ENCODE measurements around the gene KLHL3.

The KLHL3 gene

GRCh38 chr5:137631453-137631852 is 104.4 kb downstream of the KLHL3 start:
- H3K9ac ChIP-seq (ENCODE audit: low read length), result no peak overlapping the region
- no peak overlapping the region for H3K27ac ChIP-seq (ENCODE audit: low read depth, low read length)
- no peaks in the 10 kb centered on the region for H3K4me1 ChIP-seq (ENCODE audit: control insufficient read depth, insufficient read depth, low read length)
- no peaks in the 10 kb centered on the region for H3K36me3 ChIP-seq (ENCODE audit: control insufficient read depth, insufficient read depth, low read length)
- no peak overlapping the region for H3K4me3 ChIP-seq (ENCODE audit: low read length)
- H3K27me3 ChIP-seq (ENCODE audit: control insufficient read depth, insufficient read depth, low read length), result no peaks in the 10 kb centered on the region

DNA sequence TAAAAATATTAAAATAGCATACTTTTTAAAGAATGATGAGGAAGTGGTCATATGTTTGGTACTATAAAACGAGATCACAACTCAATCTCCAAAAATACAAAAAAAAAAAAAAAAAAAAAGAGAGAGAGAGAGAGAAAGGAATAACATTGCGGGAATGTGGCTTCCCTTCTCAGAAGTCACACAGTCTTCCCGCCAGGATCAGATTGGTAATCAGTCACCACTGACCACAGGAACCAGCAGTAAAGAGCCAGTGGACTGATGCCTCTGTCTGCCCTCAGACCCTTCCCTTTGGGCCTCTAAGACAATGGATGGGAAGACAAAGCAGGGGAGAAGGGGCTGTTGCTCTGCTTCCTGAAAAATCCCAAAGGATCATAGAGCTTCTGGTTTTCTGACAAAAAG is 104.9 kb downstream of the KLHL3 start:
- H3K4me3 ChIP-seq (ENCODE audit: low read length), result no peak overlapping the region
- no peaks in the 10 kb centered on the region for H3K27me3 ChIP-seq (ENCODE audit: control insufficient read depth, insufficient read depth, low read length)
- H3K27ac ChIP-seq (ENCODE audit: low read depth, low read length), result no peak overlapping the region
- no peaks in the 10 kb centered on the region for H3K4me1 ChIP-seq (ENCODE audit: control insufficient read depth, insufficient read depth, low read length)
- no peaks in the 10 kb centered on the region for H3K36me3 ChIP-seq (ENCODE audit: control insufficient read depth, insufficient read depth, low read length)
- H3K9ac ChIP-seq (ENCODE audit: low read length), result no peak overlapping the region

DNA sequence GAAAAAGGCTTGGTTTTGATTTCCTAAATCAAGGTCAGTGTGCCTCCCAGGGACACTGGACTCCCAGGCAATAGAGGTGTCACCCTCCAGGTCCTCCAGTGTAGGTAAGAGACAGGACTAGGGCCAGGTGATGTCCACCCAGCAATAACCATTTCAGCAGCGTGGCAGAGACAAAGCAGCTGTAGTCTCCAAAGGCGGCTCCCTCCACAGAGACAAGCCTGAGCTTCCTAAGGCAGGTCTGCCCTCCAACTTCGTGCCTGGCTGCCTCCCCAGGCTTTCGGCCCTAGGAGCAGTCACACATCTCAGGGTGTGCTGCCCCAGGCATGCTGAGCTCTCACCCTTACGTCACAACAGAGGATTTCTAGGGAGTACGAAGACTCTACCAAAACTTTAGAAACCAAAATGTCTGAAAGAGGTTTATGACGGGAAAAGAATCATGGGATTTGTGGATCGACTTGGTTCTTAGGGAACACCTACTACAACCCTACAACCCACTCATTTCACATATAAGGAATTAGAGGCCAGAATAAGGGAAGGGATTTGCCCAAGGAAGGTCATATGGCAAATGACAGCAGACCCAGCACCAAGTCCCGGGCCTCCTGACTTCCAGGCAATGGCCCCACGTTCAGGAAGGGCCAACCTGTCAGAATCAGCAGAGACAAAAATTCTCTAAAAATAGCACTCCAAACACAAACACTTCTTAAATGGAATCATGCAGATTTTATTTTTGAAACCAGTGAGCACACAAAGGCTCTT is 105.5 kb downstream of the KLHL3 start:
- H3K9ac ChIP-seq (ENCODE audit: low read length), result no peak overlapping the region
- no peak overlapping the region for H3K27ac ChIP-seq (ENCODE audit: low read depth, low read length)
- no peaks in the 10 kb centered on the region for H3K4me1 ChIP-seq (ENCODE audit: control insufficient read depth, insufficient read depth, low read length)
- H3K27me3 ChIP-seq (ENCODE audit: control insufficient read depth, insufficient read depth, low read length), result no peaks in the 10 kb centered on the region
- no peak overlapping the region for H3K4me3 ChIP-seq (ENCODE audit: low read length)
- no peaks in the 10 kb centered on the region for H3K36me3 ChIP-seq (ENCODE audit: control insufficient read depth, insufficient read depth, low read length)

- no peak overlapping the region for H3K4me3 ChIP-seq (ENCODE audit: low read length)
- no peaks in the 10 kb centered on the region for H3K36me3 ChIP-seq (ENCODE audit: control insufficient read depth, insufficient read depth, low read length)
- no peaks in the 10 kb centered on the region for H3K27me3 ChIP-seq (ENCODE audit: control insufficient read depth, insufficient read depth, low read length)
- no peak overlapping the region for H3K9ac ChIP-seq (ENCODE audit: low read length)
- H3K4me1 ChIP-seq (ENCODE audit: control insufficient read depth, insufficient read depth, low read length), result no peaks in the 10 kb centered on the region
- H3K27ac ChIP-seq (ENCODE audit: low read depth, low read length), result no peak overlapping the region
Measured at GRCh38 chr5:137629646-137630045, 106.2 kb downstream of the KLHL3 start.

DNA sequence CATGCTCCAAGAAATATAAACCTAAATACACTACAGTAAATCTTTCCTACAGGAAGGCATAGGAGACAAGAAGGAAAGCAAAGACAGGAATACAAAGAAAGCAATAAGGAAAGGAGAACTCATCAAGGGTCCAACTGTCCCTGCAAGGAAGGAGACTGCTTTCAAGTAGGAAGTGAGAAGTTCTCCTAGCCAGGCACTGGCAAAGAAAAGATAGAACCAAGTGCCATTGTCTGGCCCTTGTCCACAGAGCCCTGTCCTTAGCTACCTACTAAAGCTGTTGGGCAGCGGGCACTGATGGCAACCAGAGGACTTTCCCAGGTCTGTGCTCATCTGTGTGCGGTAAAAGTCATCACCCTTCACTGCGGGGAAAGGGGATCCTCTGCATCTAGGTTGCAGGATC is 108.2 kb downstream of the KLHL3 start:
- no peak overlapping the region for H3K4me3 ChIP-seq (ENCODE audit: low read length)
- H3K9ac ChIP-seq (ENCODE audit: low read length), result no peak overlapping the region
- H3K4me1 ChIP-seq (ENCODE audit: control insufficient read depth, insufficient read depth, low read length), result no peaks in the 10 kb centered on the region
- H3K27ac ChIP-seq (ENCODE audit: low read depth, low read length), result no peak overlapping the region
- no peaks in the 10 kb centered on the region for H3K27me3 ChIP-seq (ENCODE audit: control insufficient read depth, insufficient read depth, low read length)
- H3K36me3 ChIP-seq (ENCODE audit: control insufficient read depth, insufficient read depth, low read length), result no peaks in the 10 kb centered on the region

- Histone ChIP-seq H3K27me3 (ENCODE audit: control insufficient read depth, insufficient read depth, low read length) (no peaks in the 10 kb centered on the region), H3K9ac (ENCODE audit: low read length) (no peak overlapping the region), H3K27ac (ENCODE audit: low read depth, low read length) (no peak overlapping the region), H3K4me1 (ENCODE audit: control insufficient read depth, insufficient read depth, low read length) (no peaks in the 10 kb centered on the region), H3K36me3 (ENCODE audit: control insufficient read depth, insufficient read depth, low read length) (no peaks in the 10 kb centered on the region), H3K4me3 (ENCODE audit: low read length) (no peak overlapping the region)
Measured at GRCh38 chr5:137627293-137627692, 108.6 kb downstream of the KLHL3 start.

DNA sequence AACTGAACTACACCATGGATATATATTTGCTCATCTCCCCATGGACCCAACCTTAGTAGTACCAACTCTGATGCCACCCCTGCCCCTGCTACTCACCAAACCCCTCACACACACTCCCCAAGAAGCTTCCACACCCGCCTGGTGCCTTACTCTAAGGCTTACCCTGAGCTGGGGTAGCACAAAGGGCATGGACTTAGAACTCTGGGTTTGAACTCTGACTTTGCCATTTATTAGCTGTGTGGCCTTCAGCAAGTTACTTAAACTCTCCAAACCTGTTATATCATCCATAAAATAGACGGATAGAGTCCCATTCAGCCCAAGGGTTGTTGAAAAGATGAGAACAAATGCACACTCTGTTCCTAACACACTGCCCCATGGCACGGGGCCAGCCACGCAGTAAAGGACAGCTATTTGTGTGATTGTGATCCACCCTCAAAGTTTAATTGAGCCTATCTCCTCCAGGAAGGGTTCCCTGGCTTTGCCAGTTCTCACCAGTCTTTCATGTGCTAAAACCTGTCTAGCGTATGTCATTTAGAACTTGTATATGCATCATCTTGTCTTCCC is 111.0 kb downstream of the KLHL3 start:
- H3K4me3 ChIP-seq (ENCODE audit: low read length), result no peak overlapping the region
- H3K9ac ChIP-seq (ENCODE audit: low read length), result no peak overlapping the region
- H3K36me3 ChIP-seq (ENCODE audit: control insufficient read depth, insufficient read depth, low read length), result no peaks in the 10 kb centered on the region
- H3K4me1 ChIP-seq (ENCODE audit: control insufficient read depth, insufficient read depth, low read length), result no peaks in the 10 kb centered on the region
- H3K27me3 ChIP-seq (ENCODE audit: control insufficient read depth, insufficient read depth, low read length), result no peaks in the 10 kb centered on the region
- no peak overlapping the region for H3K27ac ChIP-seq (ENCODE audit: low read depth, low read length)

DNA sequence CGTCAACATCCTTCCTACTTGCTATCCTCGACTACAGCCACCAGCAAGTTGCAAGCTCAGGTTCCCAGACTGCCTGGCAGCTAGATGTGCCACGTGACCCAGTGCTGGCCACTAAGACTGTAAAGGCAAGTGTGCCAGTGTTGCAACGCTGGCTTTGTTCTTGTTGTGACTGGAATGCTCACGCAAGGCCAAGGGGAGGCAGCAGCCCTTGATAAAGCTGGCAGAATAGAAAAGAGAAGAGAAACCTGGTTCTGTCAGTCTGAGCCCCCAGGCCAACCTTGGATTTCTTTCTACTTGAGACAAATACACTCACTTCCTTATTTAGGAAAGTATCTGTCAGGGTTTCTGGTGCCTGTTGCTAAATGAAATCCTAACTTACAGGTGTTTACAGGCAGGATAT is 113.0 kb downstream of the KLHL3 start:
- Histone ChIP-seq H3K9ac (ENCODE audit: low read length) (no peak overlapping the region), H3K4me3 (ENCODE audit: low read length) (no peak overlapping the region), H3K4me1 (ENCODE audit: control insufficient read depth, insufficient read depth, low read length) (no peaks in the 10 kb centered on the region), H3K27ac (ENCODE audit: low read depth, low read length) (no peak overlapping the region), H3K36me3 (ENCODE audit: control insufficient read depth, insufficient read depth, low read length) (no peaks in the 10 kb centered on the region), H3K27me3 (ENCODE audit: control insufficient read depth, insufficient read depth, low read length) (no peaks in the 10 kb centered on the region)

DNA sequence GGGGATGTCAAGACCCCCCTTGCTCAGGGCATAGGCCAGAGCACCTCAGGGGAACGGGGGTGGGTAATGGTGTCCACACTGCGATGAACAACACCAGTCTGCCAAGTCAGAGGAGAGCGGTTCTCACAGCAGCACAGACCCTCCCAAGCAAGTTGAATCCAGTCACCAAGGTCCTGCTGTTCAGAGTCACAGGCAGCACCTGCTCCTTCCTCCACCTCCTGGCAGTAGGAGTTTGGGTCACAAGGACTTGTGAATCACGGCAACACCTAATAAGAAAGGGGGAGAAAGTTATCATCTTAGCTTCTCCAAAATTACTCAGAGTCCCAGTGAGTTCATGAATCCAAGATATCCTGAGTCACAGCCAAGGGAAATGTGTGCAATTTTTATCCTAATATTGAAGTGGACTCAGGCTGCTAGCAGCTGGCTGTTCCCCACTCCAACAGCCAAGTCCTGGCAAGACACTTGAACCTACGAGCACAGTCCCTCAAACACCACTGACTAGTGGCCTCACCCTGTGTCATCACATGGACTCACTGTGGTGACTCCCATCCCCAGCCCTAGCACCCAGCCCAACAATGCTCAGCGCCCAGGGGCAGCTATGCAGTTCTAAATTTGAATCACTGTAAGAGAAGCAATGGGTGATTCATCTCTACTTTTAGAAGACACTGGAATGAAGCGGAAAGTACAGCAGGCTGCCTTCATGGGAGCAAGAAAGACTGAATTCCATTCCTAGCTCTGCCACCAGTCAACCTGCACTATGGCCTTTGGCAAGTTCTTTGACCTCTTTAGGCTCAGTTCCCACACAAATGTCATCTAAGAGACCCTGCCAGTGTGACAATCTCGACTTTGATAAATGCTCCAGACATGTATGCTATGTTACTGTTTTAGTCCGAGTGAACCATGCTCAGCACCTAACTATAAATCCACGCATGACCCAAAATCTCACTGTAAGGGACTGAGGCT is 113.7 kb downstream of the KLHL3 start:
- H3K27ac ChIP-seq (ENCODE audit: low read depth, low read length), result no peak overlapping the region

DNA sequence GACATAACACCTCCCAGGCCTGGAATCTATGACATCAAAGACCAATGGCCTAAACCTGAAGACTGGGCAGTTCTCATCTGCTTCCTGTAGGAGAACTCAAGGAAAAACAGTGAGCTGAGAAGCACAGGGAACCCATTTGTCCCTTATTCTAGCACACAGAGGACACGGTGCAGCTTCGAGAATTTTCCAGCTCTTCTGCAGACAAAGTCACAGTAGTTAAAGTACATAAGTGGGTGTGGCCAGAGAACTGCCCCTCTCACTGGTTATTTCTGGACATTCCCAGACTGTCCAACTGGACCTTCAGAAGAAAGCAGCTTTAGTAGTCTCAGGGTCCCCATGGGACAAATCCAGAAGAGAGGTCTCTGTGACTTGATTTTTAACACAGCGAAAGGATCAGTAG is 114.6 kb downstream of the KLHL3 start:
- no peaks in the 10 kb centered on the region for H3K36me3 ChIP-seq (ENCODE audit: control insufficient read depth, insufficient read depth, low read length)

More for the DNA sequence above, 113.7 kb downstream of the KLHL3 start:
- Histone ChIP-seq H3K9ac (ENCODE audit: low read length) (no peak overlapping the region), H3K27me3 (ENCODE audit: control insufficient read depth, insufficient read depth, low read length) (no peaks in the 10 kb centered on the region), H3K4me1 (ENCODE audit: control insufficient read depth, insufficient read depth, low read length) (no peaks in the 10 kb centered on the region), H3K36me3 (ENCODE audit: control insufficient read depth, insufficient read depth, low read length) (no peaks in the 10 kb centered on the region), H3K4me3 (ENCODE audit: low read length) (no peak overlapping the region)

GRCh38 chr5:137619191-137619870 is 116.6 kb downstream of the KLHL3 start:
- Histone ChIP-seq H3K4me3 (ENCODE audit: low read length) (no peak overlapping the region), H3K9ac (ENCODE audit: low read length) (no peak overlapping the region), H3K27me3 (ENCODE audit: control insufficient read depth, insufficient read depth, low read length) (no peaks in the 10 kb centered on the region), H3K4me1 (ENCODE audit: control insufficient read depth, insufficient read depth, low read length) (no peaks in the 10 kb centered on the region), H3K36me3 (ENCODE audit: control insufficient read depth, insufficient read depth, low read length) (no peaks in the 10 kb centered on the region), H3K27ac (ENCODE audit: low read depth, low read length) (no peak overlapping the region)

More for the DNA sequence above, 114.6 kb downstream of the KLHL3 start:
- Histone ChIP-seq H3K27ac (ENCODE audit: low read depth, low read length) (no peak overlapping the region), H3K27me3 (ENCODE audit: control insufficient read depth, insufficient read depth, low read length) (no peaks in the 10 kb centered on the region), H3K4me3 (ENCODE audit: low read length) (no peak overlapping the region), H3K9ac (ENCODE audit: low read length) (no peak overlapping the region), H3K4me1 (ENCODE audit: control insufficient read depth, insufficient read depth, low read length) (no peaks in the 10 kb centered on the region)

- H3K27me3 ChIP-seq (ENCODE audit: control insufficient read depth, insufficient read depth, low read length), result no peaks in the 10 kb centered on the region
- H3K4me1 ChIP-seq (ENCODE audit: control insufficient read depth, insufficient read depth, low read length), result no peaks in the 10 kb centered on the region
- H3K36me3 ChIP-seq (ENCODE audit: control insufficient read depth, insufficient read depth, low read length), result no peaks in the 10 kb centered on the region
- no peak overlapping the region for H3K4me3 ChIP-seq (ENCODE audit: low read length)
- H3K27ac ChIP-seq (ENCODE audit: low read depth, low read length), result no peak overlapping the region
- no peak overlapping the region for H3K9ac ChIP-seq (ENCODE audit: low read length)
Measured at GRCh38 chr5:137618476-137618875, 117.4 kb downstream of the KLHL3 start.
